Measurements from ENCODE around the gene WDR37. TPM values are rescaled to one million over a fixed set of nuclear protein-coding genes. Genes with fewer than 3 reads are reported as not detected.
A peak's percentile ranks its signal among the peaks of the same experiment; 100 is the strongest.
"Not testable (repeated sequence)": the region's sequence is repeated elsewhere in the genome, so short reads cannot be mapped to it uniquely, and the experiment has no call there.

WDR37 gene
- total RNA-seq, 2 experiments from 2014 or later, result 17.2 to 17.9 TPM

DNA sequence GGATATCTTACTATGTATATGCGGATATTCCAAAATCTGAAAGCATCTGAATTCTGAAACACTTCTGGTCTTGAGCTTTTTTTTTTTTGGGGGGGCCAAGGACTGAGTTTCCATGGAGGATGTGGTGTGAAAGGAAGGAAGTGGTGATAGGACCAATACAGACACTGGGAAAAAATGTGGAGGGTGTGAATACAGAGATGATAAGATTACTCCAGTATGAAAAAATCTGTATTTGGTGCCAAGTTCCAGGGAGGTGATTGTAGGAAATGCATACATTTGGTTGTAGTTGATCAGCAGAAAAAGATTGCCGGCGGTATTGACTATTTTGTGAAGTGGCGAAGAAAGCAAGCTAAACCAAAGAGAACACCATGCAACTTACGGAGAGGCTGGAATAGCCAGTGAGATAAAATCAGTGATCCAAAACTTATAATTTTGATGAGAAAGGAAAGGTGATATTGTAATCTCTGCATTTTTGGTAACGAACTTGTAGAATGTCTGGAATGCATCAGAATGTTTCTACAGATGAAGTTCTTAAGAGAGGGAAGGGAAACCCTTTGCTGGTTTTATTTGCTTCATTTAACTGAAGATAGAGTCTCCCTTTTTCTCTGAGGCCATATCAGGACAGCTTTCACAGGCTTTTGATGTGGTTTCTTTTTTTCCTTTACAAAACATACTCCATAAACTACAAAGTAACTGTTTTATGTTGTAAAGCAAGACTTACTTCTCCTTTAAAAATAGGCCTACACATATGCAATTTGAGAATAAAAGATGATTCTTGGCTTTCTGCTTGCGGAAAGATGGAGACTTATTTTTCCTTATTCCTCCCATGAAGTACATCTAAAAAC is 6.0 kb downstream of the WDR37 start:
- Mint-ChIP-seq H3K4me1 (ENCODE audit: low read depth) (peaks cover 72% of the 10 kb centered on the region), H3K36me3 (ENCODE audit: low read depth) (peaks cover 18% of the 10 kb centered on the region), H3K9me3 (no peaks in the 10 kb centered on the region), H3K27ac (peak overlapping the region; percentile 74), H3K27me3 (no peaks in the 10 kb centered on the region), H3K4me3 (peak overlapping the region; percentile 45)
- intact Hi-C loops (cut with micrococcal nuclease), result no loop called here
- CTCF ChIA-PET, result interaction anchor here (1.0 to 1.2 kb wide), 2 partner anchors 13 to 48 kb away, joined by 4 to 5 read pairs; no protein-coding TSS in a partner anchor
- TF ChIP-seq, protein P1, sequence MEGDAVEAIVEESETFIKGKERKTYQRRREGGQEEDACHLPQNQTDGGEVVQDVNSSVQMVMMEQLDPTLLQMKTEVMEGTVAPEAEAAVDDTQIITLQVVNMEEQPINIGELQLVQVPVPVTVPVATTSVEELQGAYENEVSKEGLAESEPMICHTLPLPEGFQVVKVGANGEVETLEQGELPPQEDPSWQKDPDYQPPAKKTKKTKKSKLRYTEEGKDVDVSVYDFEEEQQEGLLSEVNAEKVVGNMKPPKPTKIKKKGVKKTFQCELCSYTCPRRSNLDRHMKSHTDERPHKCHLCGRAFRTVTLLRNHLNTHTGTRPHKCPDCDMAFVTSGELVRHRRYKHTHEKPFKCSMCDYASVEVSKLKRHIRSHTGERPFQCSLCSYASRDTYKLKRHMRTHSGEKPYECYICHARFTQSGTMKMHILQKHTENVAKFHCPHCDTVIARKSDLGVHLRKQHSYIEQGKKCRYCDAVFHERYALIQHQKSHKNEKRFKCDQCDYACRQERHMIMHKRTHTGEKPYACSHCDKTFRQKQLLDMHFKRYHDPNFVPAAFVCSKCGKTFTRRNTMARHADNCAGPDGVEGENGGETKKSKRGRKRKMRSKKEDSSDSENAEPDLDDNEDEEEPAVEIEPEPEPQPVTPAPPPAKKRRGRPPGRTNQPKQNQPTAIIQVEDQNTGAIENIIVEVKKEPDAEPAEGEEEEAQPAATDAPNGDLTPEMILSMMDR (IDR thresholded peaks at IDR 0.05), result no peak
- POLR2A ChIA-PET, result interaction anchor here (0.7 to 1.2 kb wide), 3 partner anchors 11 to 126 kb away, joined by 3 to 4 read pairs (median 3); no protein-coding TSS in a partner anchor
- DNase-seq (no peak), ATAC-seq (no peak)

DNA sequence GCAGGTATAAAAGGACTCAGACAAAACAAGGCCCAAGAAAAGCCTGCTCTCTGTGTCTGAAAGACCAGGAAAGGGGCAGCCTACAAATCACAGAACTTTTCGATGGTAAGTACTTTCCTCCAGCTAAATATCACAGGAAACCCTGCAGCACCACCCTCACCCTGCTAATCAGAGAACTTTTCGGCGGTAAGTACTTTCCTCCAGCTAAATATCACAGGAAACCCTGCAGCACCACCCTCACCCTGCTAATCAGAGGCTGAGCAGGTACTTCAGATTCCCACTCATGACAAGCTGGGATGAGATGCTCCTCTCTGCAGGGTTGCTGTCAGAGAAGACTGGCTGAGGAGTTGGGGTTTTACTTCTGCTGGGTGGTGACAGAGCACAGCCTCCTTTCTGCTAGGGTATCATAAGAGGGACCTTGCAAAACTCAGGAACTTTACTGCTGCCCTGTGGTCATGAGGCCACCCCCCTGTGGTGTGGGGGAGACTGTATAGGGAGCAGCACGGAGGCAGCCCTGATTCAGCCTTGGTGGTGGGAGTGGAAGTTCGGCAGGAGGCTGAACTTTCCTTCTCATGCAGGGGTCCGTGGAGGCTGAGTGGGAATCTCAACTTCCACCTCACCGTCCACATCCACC is 7.2 kb downstream of the WDR37 start:
- intact Hi-C loops (cut with micrococcal nuclease), result no loop called here
- CTCF ChIA-PET, result interaction anchor here (0.8 to 1.2 kb wide), 2 partner anchors 11 to 19 kb away, joined by 3 to 4 read pairs; no protein-coding TSS in a partner anchor
- Mint-ChIP-seq H3K27me3 (no peaks in the 10 kb centered on the region), H3K4me1 (ENCODE audit: low read depth) (peaks cover 71% of the 10 kb centered on the region), H3K9me3 (no peaks in the 10 kb centered on the region), H3K4me3 (peak overlapping the region; percentile 45), H3K36me3 (ENCODE audit: low read depth) (peaks cover 12% of the 10 kb centered on the region), H3K27ac (peak overlapping the region; percentile 74)
- POLR2A ChIA-PET, result interaction anchor here (0.6 to 0.9 kb wide), 2 partner anchors 15 to 20 kb away, joined by 3 read pairs; partner anchors contain the start of gene IDI1
- TF ChIP-seq, protein P1 (IDR thresholded peaks at IDR 0.05), result no peak
- ATAC-seq (peak; percentile 80), DNase-seq (peak; percentile 39)

DNA sequence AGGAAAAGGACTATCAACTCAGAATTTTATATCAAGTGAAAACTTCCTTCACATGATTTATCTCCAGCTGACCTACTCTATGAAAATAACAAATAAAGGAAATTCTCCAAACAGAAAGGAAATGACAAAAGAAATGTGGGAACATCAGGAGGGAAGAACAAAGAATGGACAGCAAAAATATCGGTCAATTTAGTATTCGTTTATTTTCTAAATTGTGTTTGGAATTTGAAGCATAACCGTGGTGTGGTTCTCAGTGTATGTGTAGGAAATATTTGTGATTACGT is 8.7 kb downstream of the WDR37 start:
- Mint-ChIP-seq H3K27ac (peak overlapping the region; percentile 55), H3K27me3 (no peaks in the 10 kb centered on the region), H3K4me3 (no peak overlapping the region), H3K4me1 (ENCODE audit: low read depth) (peaks cover 76% of the 10 kb centered on the region), H3K36me3 (ENCODE audit: low read depth) (peaks cover 12% of the 10 kb centered on the region), H3K9me3 (no peaks in the 10 kb centered on the region)
- TF ChIP-seq, protein P1 (IDR thresholded peaks at IDR 0.05), result no peak
- ATAC-seq (no peak), DNase-seq (no peak)
- ChIA-PET POLR2A (no interaction called here), CTCF (interaction anchor here (1.1 kb wide), 1 partner anchor 9 kb away, joined by 4 read pairs; the partner anchor contains the start of gene WDR37)
- intact Hi-C loops (cut with micrococcal nuclease), result no loop called here

DNA sequence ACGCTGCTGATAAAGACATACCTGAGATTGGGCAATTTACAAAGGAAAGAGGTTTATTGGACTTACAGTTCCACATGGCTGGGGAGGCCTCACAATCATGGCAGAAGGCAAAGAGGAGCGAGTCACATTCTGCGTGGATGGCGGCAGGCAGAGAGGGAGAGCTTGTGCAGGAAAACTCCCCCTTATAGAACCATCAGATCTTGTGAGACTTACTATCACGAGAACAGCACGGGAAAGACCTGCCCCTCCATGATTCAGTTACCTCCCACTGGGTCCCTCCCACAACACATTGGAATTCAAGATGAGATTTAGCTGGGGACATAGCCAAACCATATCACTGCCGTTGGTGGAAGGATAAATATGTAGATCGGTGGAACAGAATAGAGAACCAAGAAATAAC is 10.5 kb downstream of the WDR37 start:
- POLR2A ChIA-PET; H3K9me3 Mint-ChIP-seq; DNase-seq; CTCF ChIA-PET; ATAC-seq; intact Hi-C loops (cut with micrococcal nuclease); H3K4me3 Mint-ChIP-seq; H3K27me3 Mint-ChIP-seq: not testable (repeated sequence)
- Mint-ChIP-seq H3K27ac (peak overlapping the region; percentile 16), H3K4me1 (ENCODE audit: low read depth) (peaks cover 61% of the 10 kb centered on the region), H3K36me3 (ENCODE audit: low read depth) (peaks cover 12% of the 10 kb centered on the region)

DNA sequence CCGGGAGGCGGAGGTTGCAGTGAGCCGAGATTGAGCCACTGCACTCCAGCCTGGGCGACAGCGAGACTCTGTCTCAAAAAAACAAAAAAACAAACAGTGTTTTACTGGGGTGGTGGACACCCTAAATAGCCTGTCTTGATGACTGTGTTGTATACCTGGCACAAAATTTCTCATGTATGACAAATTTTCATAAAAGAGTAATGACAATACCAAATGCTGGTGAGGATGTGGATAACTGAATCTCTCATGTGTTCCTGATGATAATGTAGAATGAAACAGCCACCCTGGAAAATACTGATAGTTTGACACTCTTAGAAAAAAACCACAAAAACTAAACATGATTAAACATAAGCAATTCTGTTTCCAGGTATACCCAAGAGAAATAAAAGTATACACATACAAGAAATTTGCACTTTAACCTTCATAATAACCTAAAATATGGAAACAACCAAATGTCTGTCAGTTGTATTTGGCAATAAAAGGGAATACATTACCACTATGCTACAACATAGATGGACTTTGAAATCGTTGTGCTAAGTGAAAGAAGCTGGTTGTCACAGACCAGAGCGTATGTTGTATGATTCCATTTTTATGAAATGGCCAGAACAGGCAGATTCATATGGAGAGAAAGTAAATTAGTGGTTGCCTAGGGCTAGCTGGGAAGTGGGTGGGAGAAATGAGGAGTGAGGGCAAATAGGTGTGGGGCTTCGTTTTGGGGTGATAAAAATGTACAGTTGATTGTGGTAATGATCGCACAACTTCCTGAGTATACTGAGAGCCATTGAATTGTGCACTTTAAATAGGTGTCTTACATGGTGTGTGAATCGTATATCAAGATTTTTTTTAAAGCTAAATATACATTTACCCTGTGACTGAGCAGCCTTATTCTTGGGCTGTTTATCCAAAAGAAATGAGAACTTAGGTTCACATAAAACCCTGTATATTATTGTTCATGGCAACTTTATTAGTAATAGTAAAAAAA is 12.5 kb downstream of the WDR37 start:
- Mint-ChIP-seq H3K36me3 (ENCODE audit: low read depth) (peaks cover 13% of the 10 kb centered on the region), H3K27me3 (no peaks in the 10 kb centered on the region), H3K4me1 (ENCODE audit: low read depth) (peaks cover 43% of the 10 kb centered on the region), H3K4me3 (no peak overlapping the region), H3K27ac (peak overlapping the region; percentile 31), H3K9me3 (no peaks in the 10 kb centered on the region)
- POLR2A ChIA-PET, result interaction anchor here (0.8 kb wide), 1 partner anchor 606 kb away, joined by 3 read pairs; no protein-coding TSS in a partner anchor
- CTCF ChIA-PET, result no interaction called here
- ATAC-seq, result peak; percentile 63
- TF ChIP-seq, protein P1 (IDR thresholded peaks at IDR 0.05), result no peak
- intact Hi-C loops (cut with micrococcal nuclease), result no loop called here
- no peak for DNase-seq
